Measurements from ENCODE around the gene WNT1.

DNA sequence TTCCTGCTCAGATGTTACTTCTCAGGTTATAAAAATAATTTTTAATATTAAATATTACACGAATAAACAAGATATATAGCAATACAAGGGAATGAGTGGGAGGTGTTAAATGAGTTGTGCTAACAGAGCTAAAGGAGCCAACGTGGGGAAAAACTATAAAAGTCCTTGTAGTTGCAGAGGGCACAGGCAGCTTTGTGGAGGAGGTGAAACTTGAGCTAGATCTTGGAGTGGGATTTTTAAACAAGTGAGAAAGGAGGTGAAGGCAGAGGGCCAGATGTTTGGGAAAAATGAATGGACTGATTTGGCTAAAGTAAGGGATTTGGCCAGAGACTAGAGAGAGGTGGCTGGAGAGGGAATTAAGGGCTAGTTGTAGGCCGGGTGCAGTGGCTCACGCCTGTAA is 47.6 kb upstream of the WNT1 start:
- TF ChIP-seq EZH2 (IDR thresholded peaks at IDR 0.05; ENCODE audit: borderline replicate concordance, low read depth, low read length) (no peak), HNRNPH1 (optimal IDR thresholded peaks at IDR 0.05; ENCODE audit: low read depth, low read length) (no peak), ZNF436 (CRISPR knock-in tag; IDR thresholded peaks at IDR 0.05) (no peak), ZEB2 (IDR thresholded peaks at IDR 0.05) (no peak), SRF (CRISPR knock-in tag; IDR thresholded peaks at IDR 0.05) (no peak)

All from K562 (cell line).